GM23338 (cell line): ENCODE results near the gene C1orf198. TPM values are rescaled to one million over a fixed set of nuclear protein-coding genes. Genes with fewer than 3 reads are reported as not detected.

Experiments used
- ATAC-seq: fragments of 200-7000 bp; cut with Tn5 transposase; 3 replicates; pipeline ENCODE4 v1.9.1; 2020
- DNase-seq: peaks from one replicate; pipeline ENCODE4 v3.0.0-alpha.2; 2015; ENCODE audit warnings: low spot score
- H2AFZ ChIP-seq: fragments of 200-600 bp; sonication (generic); 2 replicates; pipeline ENCODE4 v1.8.0; 2016; ENCODE audit warnings: antibody characterized with exemption, mild to moderate bottlenecking, moderate library complexity
- H3F3A ChIP-seq: fragments of 200-600 bp; sonication (generic); replicated peaks from 2 replicates; pipeline ENCODE4 v1.8.0; 2017; ENCODE audit warnings: antibody characterized with exemption, mixed run types, low read depth
- H3K27ac ChIP-seq: fragments of 200-600 bp; sonication (generic); 2 replicates; pipeline ENCODE4 v1.6.1; 2016; ENCODE audit warnings: low read depth
- H3K27me3 ChIP-seq: fragments of 200-600 bp; sonication (generic); 2 replicates; pipeline ENCODE4 v1.8.0; 2016; ENCODE audit warnings: mild to moderate bottlenecking, mixed run types, moderate library complexity; ENCODE audit not compliant: insufficient read depth
- H3K36me3 ChIP-seq: fragments of 200-600 bp; sonication (generic); 2 replicates; pipeline ENCODE4 v1.8.0; 2016; ENCODE audit warnings: mild to moderate bottlenecking; ENCODE audit not compliant: insufficient read depth
- H3K4me1 ChIP-seq: fragments of 200-600 bp; sonication (generic); 2 replicates; pipeline ENCODE4 v1.8.0; 2016; ENCODE audit warnings: mild to moderate bottlenecking, moderate library complexity; ENCODE audit not compliant: insufficient read depth
- H3K4me2 ChIP-seq: fragments of 200-600 bp; sonication (generic); 2 replicates; pipeline ENCODE4 v1.7.1; 2017; ENCODE audit warnings: mixed run types
- H3K4me3 ChIP-seq: fragments of 200-600 bp; sonication (generic); 2 replicates; pipeline ENCODE4 v1.6.1; 2016; ENCODE audit warnings: mixed run types
- H3K79me2 ChIP-seq: fragments of 200-600 bp; sonication (generic); replicated peaks from 2 replicates; pipeline ENCODE4 v1.8.0; 2017; ENCODE audit warnings: mild to moderate bottlenecking; ENCODE audit not compliant: insufficient read depth
- H3K9me2 ChIP-seq: fragments of 200-600 bp; sonication (generic); 2 replicates; pipeline ENCODE4 v1.8.0; 2017; ENCODE audit not compliant: insufficient read depth
- H4K20me1 ChIP-seq: fragments of 200-600 bp; sonication (generic); replicated peaks from 2 replicates; pipeline ENCODE4 v1.8.0; 2017; ENCODE audit warnings: mild to moderate bottlenecking; ENCODE audit not compliant: insufficient read depth
- H3K27ac Mint-ChIP-seq: 2 replicates; pipeline ENCODE4 v1.8.0; 2020; ENCODE audit warnings: inconsistent platforms, mild to moderate bottlenecking, moderate library complexity, mixed read lengths
- H3K27me3 Mint-ChIP-seq: 3 replicates; pipeline ENCODE4 v1.8.0; 2022; ENCODE audit warnings: low read depth, mild to moderate bottlenecking, moderate library complexity, mixed read lengths, inconsistent platforms; ENCODE audit not compliant: insufficient read depth, poor library complexity
- H3K36me3 Mint-ChIP-seq: 3 replicates; pipeline ENCODE4 v1.8.0; 2021; ENCODE audit warnings: low read depth, mild to moderate bottlenecking, inconsistent platforms, moderate library complexity, mixed read lengths
- H3K4me1 Mint-ChIP-seq: 3 replicates; pipeline ENCODE4 v1.8.0; 2020; ENCODE audit warnings: mild to moderate bottlenecking, inconsistent platforms, mixed read lengths
- H3K4me3 Mint-ChIP-seq: 3 replicates; pipeline ENCODE4 v1.8.0; 2021; ENCODE audit warnings: moderate library complexity, mild to moderate bottlenecking, inconsistent platforms, mixed read lengths
- H3K9me3 Mint-ChIP-seq: 3 replicates; pipeline ENCODE4 v1.8.0; 2020; ENCODE audit warnings: moderate library complexity, mild to moderate bottlenecking, inconsistent platforms, mixed read lengths
- CREB1 ChIP-seq: fragments of 250-450 bp; sonication (Bioruptor Pico); IDR thresholded peaks from 2 replicates; pipeline ENCODE4 v1.5.0; 2020; ENCODE audit warnings: low read depth, mild to moderate bottlenecking, moderate library complexity
- CTCF ChIP-seq, 2 experiments: fragments of 200-600 bp in 1 of 2; sonication (generic) in 1 of 2; conservative IDR thresholded peaks; 2 replicates each; pipeline versions ENCODE4 v1.5.1 to v1.6.1; 2016 to 2017; ENCODE audit warnings: antibody characterized with exemption in 2 of 2, low read depth in 2 of 2, mild to moderate bottlenecking in 2 of 2, moderate library complexity in 1 of 2
- ETS1 ChIP-seq: IDR thresholded peaks from 2 replicates; pipeline ENCODE4 v1.6.1; 2016; ENCODE audit warnings: antibody characterized with exemption
- EZH2 ChIP-seq: fragments of 200-600 bp; sonication (generic); IDR thresholded peaks from one replicate; pipeline ENCODE4 v1.8.0; 2017; ENCODE audit warnings: antibody characterized with exemption, mild to moderate bottlenecking, low read depth; ENCODE audit not compliant: unreplicated experiment
- EZH2phosphoT487 ChIP-seq: fragments of 200-600 bp; sonication (generic); IDR thresholded peaks from one replicate; pipeline ENCODE4 v1.8.1; 2018; ENCODE audit warnings: antibody characterized with exemption; ENCODE audit not compliant: unreplicated experiment
- JUNB ChIP-seq: IDR thresholded peaks from one replicate; pipeline ENCODE4 v1.6.1; 2016; ENCODE audit warnings: antibody characterized with exemption; ENCODE audit not compliant: unreplicated experiment
- NANOG ChIP-seq: IDR thresholded peaks from 2 replicates; pipeline ENCODE4 v1.6.1; 2016; ENCODE audit warnings: antibody characterized with exemption, borderline replicate concordance
- POLR2AphosphoS5 ChIP-seq: IDR thresholded peaks from 2 replicates; pipeline ENCODE4 v1.6.1; 2016; ENCODE audit warnings: antibody characterized with exemption, low read depth
- REST ChIP-seq: IDR thresholded peaks from one replicate; pipeline ENCODE4 v1.6.1; 2018; ENCODE audit warnings: antibody characterized with exemption; ENCODE audit not compliant: unreplicated experiment
- STAT1 ChIP-seq: IDR thresholded peaks from one replicate; pipeline ENCODE4 v1.6.1; 2016; ENCODE audit warnings: antibody characterized with exemption; ENCODE audit not compliant: unreplicated experiment
- ZNF114 ChIP-seq: fragments of 250-450 bp; sonication (Bioruptor Pico); IDR thresholded peaks from 2 replicates; pipeline ENCODE4 v1.5.0; 2020; ENCODE audit warnings: mild to moderate bottlenecking, moderate library complexity
- ZNF331 ChIP-seq: fragments of 250-450 bp; sonication (Bioruptor Pico); IDR thresholded peaks from 2 replicates; pipeline ENCODE4 v1.5.0; 2020; ENCODE audit warnings: low read depth, mild to moderate bottlenecking, moderate library complexity
- ZNF462 ChIP-seq: fragments of 250-450 bp; sonication (Bioruptor Pico); IDR thresholded peaks from 2 replicates; pipeline ENCODE4 v1.5.0; 2020; ENCODE audit warnings: mild to moderate bottlenecking, moderate library complexity
- polyA plus RNA-seq: library from polyadenylated mRNA; unstranded; fragments of >200 nt; fragmentation: Nextera tagmentation; extraction: Ambion mirVana; gene quantifications from 2 replicates; pipeline ENCODE4 v1.2.1, GENCODE V29; 2016
- total RNA-seq: library from RNA; depleted of rRNA; stranded (reverse); fragments of >200 nt; shearing (Covaris generic); gene quantifications from 2 replicates; pipeline ENCODE4 v1.2.3, GENCODE V29; 2014

Gene C1orf198
- total and polyA plus RNA-seq, 2 experiments from 2014 or later = 14.9 to 46.6 TPM

GRCh38 chr1:230913496-230913895 lies 45.2 kb upstream of the C1orf198 start:
- no peak overlapping the region for H3K4me3 ChIP-seq
- H3K9me2 ChIP-seq = no peaks in the 10 kb centered on the region
- no peak overlapping the region for H3K4me2 ChIP-seq
- DNase-seq (no peak), ATAC-seq (no peak)
- no peaks in the 10 kb centered on the region for H3K36me3 Mint-ChIP-seq
- H3K27me3 Mint-ChIP-seq = no peaks in the 10 kb centered on the region
- no peak overlapping the region for H3K27ac ChIP-seq
- H3K27me3 ChIP-seq = no peaks in the 10 kb centered on the region
- no peaks in the 10 kb centered on the region for H3K9me3 Mint-ChIP-seq
- no peak overlapping the region for H2AFZ ChIP-seq
- no peaks in the 10 kb centered on the region for H3K4me1 ChIP-seq
- TF ChIP-seq JUNB (no peak), ZNF331 (CRISPR knock-in tag) (no peak), NANOG (no peak), STAT1 (no peak), ZNF114 (CRISPR knock-in tag) (no peak), ZNF462 (CRISPR knock-in tag) (no peak), ETS1 (no peak), CREB1 (CRISPR knock-in tag) (no peak), EZH2 (no peak), POLR2AphosphoS5 (no peak), CTCF (conservative IDR thresholded peaks at IDR 0.05; ENCODE audit: low read depth in 2 of 2) (no peak), REST (no peak), EZH2phosphoT487 (no peak)
- H3K79me2 ChIP-seq = no peaks in the 10 kb centered on the region
- H3K36me3 ChIP-seq = no peaks in the 10 kb centered on the region
- no peak overlapping the region for H3K27ac Mint-ChIP-seq
- H3K4me1 Mint-ChIP-seq = no peaks in the 10 kb centered on the region
- no peak overlapping the region for H3K4me3 Mint-ChIP-seq
- H4K20me1 ChIP-seq = no peaks in the 10 kb centered on the region
- H3F3A ChIP-seq = no peaks in the 10 kb centered on the region
